HCT116 (cell line): Measurements from ENCODE around the gene POMGNT1. TPM values are rescaled to one million over a fixed set of nuclear protein-coding genes. Genes with fewer than 3 reads are reported as not detected.
A peak's percentile ranks its signal among the peaks of the same experiment; 100 is the strongest.

ENCODE experiments used
- ATAC-seq: fragments of 200-7000 bp; cut with Tn5 transposase; 2 replicates; pipeline ENCODE4 v1.9.1; 2020; ENCODE audit warnings: mild to moderate bottlenecking, moderate library complexity
- BruUV-seq: library from RNA; stranded (reverse); fragments of 400-500 nt; replicated peaks from 2 replicates; lab custom pipeline; 2021; lab: Mats Ljungman, UMichigan
- CTCF ChIA-PET: fragments of 300-600 bp; sonication (Branson Sonifier 250); formaldehyde crosslinking; loops from one replicate; lab custom pipeline; 2021; ENCODE audit warnings: antibody characterized with exemption; lab: Charles Lee
- POLR2A ChIA-PET: fragments of 300-600, 350-600 bp; sonication (Branson Sonifier 250); formaldehyde crosslinking; loops from one replicate; lab custom pipeline; 2021; ENCODE audit warnings: antibody characterized with exemption; lab: Charles Lee
- RAD21 ChIA-PET, 2 experiments: fragments of 300-600 bp; sonication (Branson Sonifier 250); formaldehyde crosslinking; loops; one replicate each; lab custom pipeline; 2023; ENCODE audit warnings: low total read pairs in 2 of 2; ENCODE audit not compliant: uncharacterized antibody in 2 of 2, unreplicated experiment in 2 of 2, low non-redundant PET in 1 of 2; lab: Charles Lee
- DNase-seq: peaks from one replicate; pipeline ENCODE4 v3.0.0-alpha.2; 2010; ENCODE audit warnings: low read depth, low spot score
- H2AFZ ChIP-seq: fragments of 200-600 bp; shearing (Covaris generic), sonication (generic); 2 replicates; pipeline ENCODE4 v1.6.1; 2017; ENCODE audit warnings: low read depth, mixed run types, mixed read lengths, antibody characterized with exemption, low read length; ENCODE audit not compliant: poor library complexity, severe bottlenecking
- H3K27ac ChIP-seq: 2 replicates; pipeline ENCODE4 v1.5.1; 2012; ENCODE audit warnings: low read depth, low read length
- H3K27me3 ChIP-seq: fragments of 200-600 bp; sonication (generic); 2 replicates; pipeline ENCODE4 v1.6.1; 2016; ENCODE audit warnings: mixed run types, low read length, mixed read lengths; ENCODE audit not compliant: insufficient read depth
- H3K36me3 ChIP-seq, 2 experiments: fragments of 200-500 bp in 1 of 2; fragments of 200-600 bp in 1 of 2; sonication (Bioruptor generic) in 1 of 2; sonication (generic) in 1 of 2; 2 replicates each; pipeline versions ENCODE4 v1.5.1 to v1.6.1; 2014 to 2016; ENCODE audit warnings: low read length in 2 of 2, inconsistent platforms in 1 of 2, mixed read lengths in 1 of 2, mixed run types in 1 of 2; ENCODE audit not compliant: insufficient read depth in 2 of 2, control insufficient read depth in 1 of 2
- H3K4me1 ChIP-seq, 2 experiments: fragments of 200-600 bp in 1 of 2; sonication (generic) in 1 of 2; 2 replicates each; pipeline versions ENCODE4 v1.5.1 to v1.6.1; 2012 to 2017; ENCODE audit warnings: low read length in 2 of 2, inconsistent platforms in 1 of 2, mild to moderate bottlenecking in 1 of 2, mixed read lengths in 1 of 2, mixed run types in 1 of 2, moderate library complexity in 1 of 2; ENCODE audit not compliant: insufficient read depth in 2 of 2, control insufficient read depth in 1 of 2
- H3K4me2 ChIP-seq: fragments of 200-600 bp; sonication (generic); 2 replicates; pipeline ENCODE4 v1.6.1; 2017; ENCODE audit warnings: mixed run types, low read length, mixed read lengths
- H3K4me3 ChIP-seq, 2 experiments: fragments of 200-600 bp in 1 of 2; sonication (generic) in 1 of 2; replicated peaks in 1 of 2; 2 replicates each; pipeline ENCODE4 v1.5.1; 2011 to 2016; ENCODE audit warnings: low read length in 2 of 2, control low read depth in 1 of 2, low read depth in 1 of 2, mild to moderate bottlenecking in 1 of 2, mixed read lengths in 1 of 2, mixed run types in 1 of 2
- H3K79me2 ChIP-seq: fragments of 200-600 bp; sonication (generic); 2 replicates; pipeline ENCODE4 v1.6.1; 2017; ENCODE audit warnings: mild to moderate bottlenecking, mixed run types, low read length, moderate library complexity, mixed read lengths; ENCODE audit not compliant: insufficient read depth
- H3K9ac ChIP-seq: fragments of 200-600 bp; sonication (generic); 2 replicates; pipeline ENCODE4 v1.6.1; 2016; ENCODE audit warnings: low read length, mixed read lengths
- H3K9me2 ChIP-seq: fragments of 200-600 bp; sonication (generic), shearing (Covaris generic); 2 replicates; pipeline ENCODE4 v1.6.1; 2017; ENCODE audit warnings: mixed run types, mild to moderate bottlenecking, moderate library complexity; ENCODE audit not compliant: insufficient read depth
- H3K9me3 ChIP-seq, 2 experiments: fragments of 200-500 bp in 1 of 2; fragments of 200-600 bp in 1 of 2; sonication (Bioruptor generic) in 1 of 2; sonication (generic) in 1 of 2; 2 replicates each; pipeline ENCODE4 v1.6.1; 2014 to 2017; ENCODE audit warnings: low read length in 2 of 2, mixed read lengths in 2 of 2, inconsistent platforms in 1 of 2, low read depth in 1 of 2, mild to moderate bottlenecking in 1 of 2, mixed run types in 1 of 2, moderate library complexity in 1 of 2; ENCODE audit not compliant: control insufficient read depth in 1 of 2, insufficient read depth in 1 of 2
- H4K20me1 ChIP-seq: fragments of 200-600 bp; sonication (generic), shearing (Covaris generic); 2 replicates; pipeline ENCODE4 v1.6.1; 2017; ENCODE audit warnings: mixed run types, mild to moderate bottlenecking, moderate library complexity; ENCODE audit not compliant: insufficient read depth
- ATF3 ChIP-seq: IDR thresholded peaks from 2 replicates; pipeline ENCODE4 v1.6.1; 2012
- CBX3 ChIP-seq: IDR thresholded peaks from 2 replicates; pipeline ENCODE4 v1.6.1; 2012; ENCODE audit warnings: low read depth
- EGR1 ChIP-seq: IDR thresholded peaks from 2 replicates; pipeline ENCODE4 v1.6.1; 2012; ENCODE audit warnings: low read depth
- ELF1 ChIP-seq: IDR thresholded peaks from 2 replicates; pipeline ENCODE4 v1.6.1; 2012; ENCODE audit warnings: low read depth, borderline replicate concordance
- EZH2 ChIP-seq: fragments of 200-600 bp; sonication (generic); IDR thresholded peaks from 2 replicates; pipeline ENCODE4 v1.6.1; 2017; ENCODE audit warnings: antibody characterized with exemption, mixed run types
- EZH2phosphoT487 ChIP-seq: fragments of 200-600 bp; IDR thresholded peaks from 2 replicates; pipeline ENCODE4 v1.6.1; 2018; ENCODE audit warnings: antibody characterized with exemption, borderline replicate concordance
- FOSL1 ChIP-seq: IDR thresholded peaks from 2 replicates; pipeline ENCODE4 v1.6.1; 2012; ENCODE audit warnings: low read depth
- JUND ChIP-seq: IDR thresholded peaks from 2 replicates; pipeline ENCODE4 v1.6.1; 2012
- MAX ChIP-seq: IDR thresholded peaks from 2 replicates; pipeline ENCODE4 v1.6.1; 2012
- POLR2A ChIP-seq: IDR thresholded peaks from 2 replicates; pipeline ENCODE4 v1.7.0; 2011; ENCODE audit warnings: borderline replicate concordance; ENCODE audit not compliant: insufficient read depth, insufficient read length; ENCODE audit errors: extremely low read depth
- POLR2AphosphoS5 ChIP-seq: IDR thresholded peaks from 2 replicates; pipeline ENCODE4 v1.6.1; 2011; ENCODE audit warnings: mild to moderate bottlenecking, low read depth, low read length, moderate library complexity
- RAD21 ChIP-seq: IDR thresholded peaks from 2 replicates; pipeline ENCODE4 v1.6.1; 2012; ENCODE audit warnings: low read depth, mild to moderate bottlenecking
- SIN3A ChIP-seq: IDR thresholded peaks from 2 replicates; pipeline ENCODE4 v1.6.1; 2012; ENCODE audit warnings: low read depth
- SP1 ChIP-seq: IDR thresholded peaks from 2 replicates; pipeline ENCODE4 v1.6.1; 2012; ENCODE audit warnings: low read depth
- SRF ChIP-seq: IDR thresholded peaks from 2 replicates; pipeline ENCODE4 v1.6.1; 2012; ENCODE audit warnings: low read depth
- TCF7L2 ChIP-seq: IDR thresholded peaks from 2 replicates; pipeline ENCODE4 v1.7.0; 2011; ENCODE audit warnings: borderline replicate concordance, inconsistent platforms; ENCODE audit not compliant: insufficient read depth, insufficient read length; ENCODE audit errors: extremely low read depth
- YY1 ChIP-seq: IDR thresholded peaks from 2 replicates; pipeline ENCODE4 v1.6.1; 2011; ENCODE audit warnings: low read length, low read depth, moderate library complexity, mild to moderate bottlenecking; ENCODE audit not compliant: insufficient replicate concordance; ENCODE audit errors: extremely low read depth
- ZBTB33 ChIP-seq: IDR thresholded peaks from 2 replicates; pipeline ENCODE4 v1.6.1; 2011; ENCODE audit warnings: mild to moderate bottlenecking, low read length, moderate library complexity; ENCODE audit not compliant: insufficient replicate concordance; ENCODE audit errors: extremely low read depth
- ZFX ChIP-seq: fragments of 450-650 bp; IDR thresholded peaks from 2 replicates; pipeline ENCODE4 v1.6.1; 2017
- ZNF274 ChIP-seq: fragments of 200-500 bp; sonication (Bioruptor generic); IDR thresholded peaks from 2 replicates; pipeline ENCODE4 v1.6.1; 2014; ENCODE audit warnings: mild to moderate bottlenecking, low read depth, low read length, inconsistent platforms
- intact Hi-C: fragments of 100-400 bp; cut with micrococcal nuclease; formaldehyde crosslinking; loops from 2 replicates; pipeline ENCODE4 v1.10.0; 2022
- total RNA-seq: library from RNA; stranded (reverse); gene quantifications from one replicate; pipeline ENCODE4 v1.2.1, GENCODE V29; 2021; ENCODE audit not compliant: unreplicated experiment

Gene POMGNT1
- total RNA-seq, 1 experiment from 2014 or later = 97.7 TPM

GRCh38 chr1:46172321-46172720, 25.9 kb downstream of the POMGNT1 start:
- no peaks in the 10 kb centered on the region for H3K27me3 ChIP-seq
- H3K36me3 ChIP-seq = no peaks in the 10 kb centered on the region
- H3K4me3 ChIP-seq = no peak overlapping the region
- POLR2A ChIA-PET = interaction anchor here (0.6 kb wide), 1 partner anchor 139 kb away, joined by 3 read pairs; no protein-coding TSS in a partner anchor
- no peak for ATAC-seq
- no peak overlapping the region; the same call in 1 of the 2 replicates for H3K27ac ChIP-seq
- CTCF ChIA-PET = interaction anchor here (2.1 kb wide), 1 partner anchor 51 kb away, joined by 9 read pairs; no protein-coding TSS in a partner anchor
- RAD21 ChIA-PET = interaction anchor here in 1 of 2 experiments (1.4 kb wide), 1 partner anchor 133 kb away, joined by 3 read pairs; no protein-coding TSS in a partner anchor
- no peak for TF ChIP-seq SRF
- no peak for TF ChIP-seq SIN3A
- no peak; the same call in 1 of the 2 replicates for TF ChIP-seq SP1
- TF ChIP-seq, all 23 proteins: peak for 0
- DNase-seq = no peak
- no peak overlapping the region for H3K9ac ChIP-seq
- no peaks in the 10 kb centered on the region for H3K9me3 ChIP-seq
- no peaks in the 10 kb centered on the region for H3K79me2 ChIP-seq
- H3K9me2 ChIP-seq = no peaks in the 10 kb centered on the region
- no TSS peak for BruUV-seq
- H3K4me2 ChIP-seq = peak overlapping the region; percentile 47
- H3K4me1 ChIP-seq = peaks cover 39 to 42% of the 10 kb centered on the region in 2 experiments
- intact Hi-C loops = no loop called here
- H4K20me1 ChIP-seq = no peaks in the 10 kb centered on the region
- H2AFZ ChIP-seq = peak overlapping the region; percentile 80

GRCh38 chr1:46171871-46172270, 26.4 kb downstream of the POMGNT1 start:
- RAD21 ChIA-PET = interaction anchor here in 1 of 2 experiments (1.4 kb wide), 1 partner anchor 132 kb away, joined by 3 read pairs; no protein-coding TSS in a partner anchor
- peak; percentile 48 for ATAC-seq
- H3K4me1 ChIP-seq = peaks cover 39 to 42% of the 10 kb centered on the region in 2 experiments
- H4K20me1 ChIP-seq = no peaks in the 10 kb centered on the region
- peak overlapping the region; percentile 80 for H2AFZ ChIP-seq
- no peaks in the 10 kb centered on the region for H3K9me3 ChIP-seq
- no peaks in the 10 kb centered on the region for H3K36me3 ChIP-seq
- peak overlapping the region; percentile 47 for H3K4me2 ChIP-seq
- CTCF ChIA-PET = interaction anchor here (2.1 kb wide), 1 partner anchor 52 kb away, joined by 9 read pairs; no protein-coding TSS in a partner anchor
- H3K9ac ChIP-seq = no peak overlapping the region
- intact Hi-C loops = no loop called here
- DNase-seq = no peak
- no peaks in the 10 kb centered on the region for H3K27me3 ChIP-seq
- no TSS peak for BruUV-seq
- peak overlapping the region; percentile 25; the same call in 1 of the 2 replicates for H3K27ac ChIP-seq
- no peaks in the 10 kb centered on the region for H3K79me2 ChIP-seq
- no peaks in the 10 kb centered on the region for H3K9me2 ChIP-seq
- H3K4me3 ChIP-seq = no peak overlapping the region
- POLR2A ChIA-PET = interaction anchor here (0.6 kb wide), 1 partner anchor 139 kb away, joined by 3 read pairs; no protein-coding TSS in a partner anchor
- TF ChIP-seq FOSL1 = no peak
- no peak for TF ChIP-seq ZBTB33
- TF ChIP-seq ELF1 = no peak
- no peak for TF ChIP-seq YY1
- TF ChIP-seq CBX3 = 0 out of 2 replicates have a peak, but pooled peaks have one; percentile 39
- TF ChIP-seq ZNF274 = no peak
- no peak for TF ChIP-seq EZH2
- no peak for TF ChIP-seq RAD21
- no peak for TF ChIP-seq ZFX
- TF ChIP-seq POLR2AphosphoS5 = peak; percentile 36; the same call in 1 of the 2 replicates
- no peak for TF ChIP-seq SIN3A
- TF ChIP-seq MAX = peak; percentile 86
- no peak for TF ChIP-seq POLR2A
- TF ChIP-seq ATF3 = no peak
- TF ChIP-seq EGR1 = 0 out of 2 replicates have a peak, but pooled peaks have one; percentile 22
- TF ChIP-seq TCF7L2 = no peak
- TF ChIP-seq SRF = no peak
- TF ChIP-seq EZH2phosphoT487 = no peak
- TF ChIP-seq JUND = no peak
